ENCODE data around the gene NDUFS6. TPM values are rescaled to one million over a fixed set of nuclear protein-coding genes. Genes with fewer than 3 reads are reported as not detected.

The NDUFS6 gene
- total and polyA plus RNA-seq, 2 of the 8 experiments (the other 6 are each of a cell fraction or from before 2014, with no cell fraction given): 72.7 to 191 TPM

DNA sequence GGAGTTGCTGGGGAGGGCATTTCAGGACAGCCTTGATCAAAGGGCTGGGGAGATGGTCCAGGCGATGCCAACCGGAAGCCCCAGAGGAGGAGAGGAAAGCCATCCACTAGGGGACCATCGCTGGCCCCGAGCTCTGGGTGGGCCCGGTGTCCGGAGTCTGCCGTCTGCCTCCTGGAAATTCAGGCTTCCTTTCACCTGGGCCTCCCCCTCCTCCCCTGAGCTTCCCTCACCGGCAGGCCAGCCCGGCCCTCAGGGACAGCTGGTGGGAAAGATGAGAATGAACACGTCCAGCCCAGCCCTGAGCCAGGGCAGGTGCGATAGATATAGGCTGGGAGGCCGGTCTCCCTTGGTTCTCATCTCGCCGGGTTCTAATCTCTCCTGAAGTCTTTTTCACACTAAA lies 64.3 kb downstream of the NDUFS6 start:
- DNase-seq (ENCODE audit: low read depth in 1 of 2, low spot score in 2 of 2) (no peak), FAIRE-seq (no peak)
- Histone ChIP-seq H4K91ac (replicated peaks; ENCODE audit: insufficient read length, low read length) (no peak overlapping the region), H3K18ac (ENCODE audit: extremely low read depth, low read length) (no peak overlapping the region), H2BK12ac (ENCODE audit: low read depth, low read length) (no peak overlapping the region), H3K14ac (ENCODE audit: insufficient read length) (no peak overlapping the region), H3K79me2 (ENCODE audit: control insufficient read depth in 1 of 2, insufficient read depth in 2 of 2, low read length in 2 of 2) (no peaks in the 10 kb centered on the region), H3K4me2 (ENCODE audit: insufficient read depth in 1 of 2, low read depth in 2 of 2, low read length in 2 of 2) (no peak overlapping the region), H2AK5ac (ENCODE audit: low read depth, low read length) (no peak overlapping the region), H2BK120ac (replicated peaks; ENCODE audit: low read depth, low read length) (no peak overlapping the region), H3K4me3 (ENCODE audit: extremely low read depth in 1 of 4, insufficient read depth in 2 of 4, low read depth in 3 of 4, low read length in 4 of 4) (no peak overlapping the region), H3K36me3 (ENCODE audit: control insufficient read depth in 2 of 4, insufficient read depth in 4 of 4, low read length in 3 of 4) (no peaks in the 10 kb centered on the region), H3K4me1 (replicated peaks in 1 of 4; ENCODE audit: control insufficient read depth in 3 of 4, insufficient read depth in 4 of 4, low read length in 3 of 4) (peaks cover 0 to 6% (median 3%) of the 10 kb centered on the region in 4 experiments; a peak in 4 of 7 replicates), H2BK15ac (ENCODE audit: low read length) (no peak overlapping the region), H2AFZ (ENCODE audit: low read length) (no peak overlapping the region), H3K27me3 (replicated peaks in 1 of 4; ENCODE audit: control insufficient read depth in 3 of 4, extremely low read depth in 1 of 4, insufficient read depth in 3 of 4, low read length in 3 of 4) (peaks cover 0 to 8% (median 4%) of the 10 kb centered on the region in 4 experiments; a peak in 4 of 7 replicates), H4K5ac (ENCODE audit: insufficient read length, low read depth, low read length) (no peak overlapping the region), H3K23me2 (ENCODE audit: low read depth, low read length) (peaks cover 5% of the 10 kb centered on the region), H3K23ac (ENCODE audit: insufficient read length) (no peak overlapping the region), H3K9ac (replicated peaks in 1 of 4; ENCODE audit: extremely low read depth in 1 of 4, low read depth in 3 of 4, low read length in 3 of 4) (no peak overlapping the region), H3K27ac (ENCODE audit: low read depth, low read length) (no peak overlapping the region), H3K9me3 (ENCODE audit: insufficient read depth in 2 of 2, low read depth in 1 of 2, low read length in 1 of 2) (peaks cover 4 to 5% of the 10 kb centered on the region in 2 experiments; a peak in 1 of 4 replicates), H2BK20ac (ENCODE audit: low read length) (no peak overlapping the region), H3K4ac (replicated peaks; ENCODE audit: insufficient read length, low read depth, low read length) (no peak overlapping the region), H3K79me1 (ENCODE audit: low read depth, low read length) (peaks cover 4% of the 10 kb centered on the region; the same call in 1 of the 2 replicates), H3K56ac (replicated peaks; ENCODE audit: insufficient read length, low read depth, low read length) (no peak overlapping the region), H4K20me1 (replicated peaks in 1 of 2; ENCODE audit: control insufficient read depth in 1 of 2, insufficient read depth in 2 of 2, low read length in 2 of 2) (peaks cover 0 to 5% of the 10 kb centered on the region in 2 experiments), H4K8ac (ENCODE audit: extremely low read depth, insufficient read depth, low read length) (no peak overlapping the region), H2BK5ac (ENCODE audit: low read depth, low read length) (no peak overlapping the region)
- ChIA-PET CTCF (ENCODE audit: partially characterized antibody) (interaction anchor here (0.9 kb wide), 2 partner anchors 10 to 212 kb away, joined by 3 to 4 read pairs; no protein-coding TSS in a partner anchor), POLR2A (ENCODE audit: partially characterized antibody) (no interaction called here)
- 85% methylated on average over 11 of the region's 14 CpGs; no CpG with 5 or more reads in 1 of the 2 experiments for WGBS, 2 experiments (ENCODE audit: extremely low coverage in 1 of 2, insufficient coverage in 1 of 2, insufficient read length in 1 of 2, insufficient replicate concordance in 2 of 2, low coverage in 1 of 2, low lambda C conversion rate in 2 of 2, missing lambda C conversion rate in 1 of 2)
- no peak for TF ChIP-seq EZH2 (IDR thresholded peaks at IDR 0.05; ENCODE audit: low read depth, low read length, severe bottlenecking)
- TF ChIP-seq GABPA (IDR thresholded peaks at IDR 0.05; ENCODE audit: borderline replicate concordance, insufficient read depth, low read length): no peak
- TF ChIP-seq ZNF274 (IDR thresholded peaks at IDR 0.05; ENCODE audit: borderline replicate concordance, extremely low read depth, low read length): no peak
- no peak for TF ChIP-seq RBBP5 (IDR thresholded peaks at IDR 0.05; ENCODE audit: borderline replicate concordance, low read depth, low read length)
- TF ChIP-seq TBP (IDR thresholded peaks at IDR 0.05; ENCODE audit: low read depth, low read length): no peak
- no peak for TF ChIP-seq HDAC2 (IDR thresholded peaks at IDR 0.05; ENCODE audit: borderline replicate concordance in 1 of 2, low read depth in 2 of 2, low read length in 2 of 2)
- TF ChIP-seq PHF8 (conservative IDR thresholded peaks at IDR 0.05; ENCODE audit: low read depth, low read length): no peak
- TF ChIP-seq TCF12 (IDR thresholded peaks at IDR 0.05; ENCODE audit: low read depth, low read length): no peak
- no peak for TF ChIP-seq HDAC6 (IDR thresholded peaks at IDR 0.05; ENCODE audit: low read depth, low read length)
- no peak for TF ChIP-seq POLR2AphosphoS5 (IDR thresholded peaks at IDR 0.05; ENCODE audit: low read depth, low read length)
- TF ChIP-seq YY1 (IDR thresholded peaks at IDR 0.05; ENCODE audit: low read depth, low read length): no peak
- TF ChIP-seq EP300 (IDR thresholded peaks at IDR 0.05; ENCODE audit: borderline replicate concordance in 1 of 2, low read depth in 2 of 2, low read length in 2 of 2): no peak
